ENCODE measurements around the gene MAS1L. TPM values are rescaled to one million over a fixed set of nuclear protein-coding genes. Genes with fewer than 3 reads are reported as not detected.

The MAS1L gene
- total RNA-seq, 4 donors from 2014 or later: 0.42 TPM; not detected in 3

GRCh38 chr6:29524444-29525310 is 36.9 kb upstream of the MAS1L start:
- WGBS, 2 donors: 75 to 78% methylated on average over 7 of the region's 7 CpGs
- no peak for DNase-seq (ENCODE audit: low spot score in 2 of 2)
- no peak for TF ChIP-seq EP300 (IDR thresholded peaks at IDR 0.05)
- H3K27me3 ChIP-seq: no peaks in the 10 kb centered on the region
- H3K9me3 ChIP-seq: no peaks in the 10 kb centered on the region
- H3K27ac ChIP-seq: no peak overlapping the region
- no peaks in the 10 kb centered on the region for H3K4me1 ChIP-seq
- no peaks in the 10 kb centered on the region for H3K36me3 ChIP-seq
- no peak overlapping the region for H3K4me3 ChIP-seq

- no peak for DNase-seq (ENCODE audit: low spot score in 2 of 2)
- no peak overlapping the region for H3K27ac ChIP-seq
- no peaks in the 10 kb centered on the region for H3K9me3 ChIP-seq
- WGBS, 2 donors: 93 to 94% methylated on average over 2 of the region's 2 CpGs
- no peak overlapping the region for H3K4me3 ChIP-seq
- TF ChIP-seq EP300 (IDR thresholded peaks at IDR 0.05): no peak
- TF ChIP-seq POLR2A (IDR thresholded peaks at IDR 0.05): no peak
- TF ChIP-seq CTCF (IDR thresholded peaks at IDR 0.05): no peak
- no peaks in the 10 kb centered on the region for H3K36me3 ChIP-seq
- H3K4me1 ChIP-seq: no peaks in the 10 kb centered on the region
- H3K27me3 ChIP-seq: no peaks in the 10 kb centered on the region
These were observed 36.3 kb upstream of the MAS1L start for GRCh38 chr6:29524044-29524443.

DNA sequence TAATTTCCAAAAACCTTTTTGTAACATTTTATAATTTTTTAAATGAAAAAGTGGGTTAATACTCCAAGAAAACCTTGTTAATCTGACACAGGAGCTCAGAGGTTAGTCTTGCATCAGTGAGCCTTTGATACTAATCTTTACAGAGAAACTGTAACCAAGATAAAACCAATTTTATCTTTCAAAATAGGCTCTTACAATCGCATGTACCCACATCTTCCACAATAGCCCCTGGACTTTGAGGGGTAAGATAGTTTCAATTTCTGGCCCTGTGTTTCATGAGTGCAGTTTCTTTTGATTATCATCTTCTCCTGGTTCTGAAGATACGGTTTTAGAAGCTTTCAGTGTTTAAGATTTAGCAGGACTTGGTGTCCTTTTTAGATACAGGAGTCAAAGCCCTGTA is 34.5 kb upstream of the MAS1L start:
- no peaks in the 10 kb centered on the region for H3K27me3 ChIP-seq
- no peak overlapping the region for H3K27ac ChIP-seq
- WGBS, 2 donors: 86 to 87% methylated on average over 2 of the region's 2 CpGs
- DNase-seq (ENCODE audit: low spot score in 2 of 2): no peak
- no peaks in the 10 kb centered on the region for H3K36me3 ChIP-seq
- no peaks in the 10 kb centered on the region for H3K9me3 ChIP-seq
- no peak overlapping the region for H3K4me3 ChIP-seq
- H3K4me1 ChIP-seq: no peaks in the 10 kb centered on the region
- TF ChIP-seq EP300 (IDR thresholded peaks at IDR 0.05) (no peak), POLR2A (IDR thresholded peaks at IDR 0.05) (no peak), CTCF (IDR thresholded peaks at IDR 0.05) (no peak)

DNA sequence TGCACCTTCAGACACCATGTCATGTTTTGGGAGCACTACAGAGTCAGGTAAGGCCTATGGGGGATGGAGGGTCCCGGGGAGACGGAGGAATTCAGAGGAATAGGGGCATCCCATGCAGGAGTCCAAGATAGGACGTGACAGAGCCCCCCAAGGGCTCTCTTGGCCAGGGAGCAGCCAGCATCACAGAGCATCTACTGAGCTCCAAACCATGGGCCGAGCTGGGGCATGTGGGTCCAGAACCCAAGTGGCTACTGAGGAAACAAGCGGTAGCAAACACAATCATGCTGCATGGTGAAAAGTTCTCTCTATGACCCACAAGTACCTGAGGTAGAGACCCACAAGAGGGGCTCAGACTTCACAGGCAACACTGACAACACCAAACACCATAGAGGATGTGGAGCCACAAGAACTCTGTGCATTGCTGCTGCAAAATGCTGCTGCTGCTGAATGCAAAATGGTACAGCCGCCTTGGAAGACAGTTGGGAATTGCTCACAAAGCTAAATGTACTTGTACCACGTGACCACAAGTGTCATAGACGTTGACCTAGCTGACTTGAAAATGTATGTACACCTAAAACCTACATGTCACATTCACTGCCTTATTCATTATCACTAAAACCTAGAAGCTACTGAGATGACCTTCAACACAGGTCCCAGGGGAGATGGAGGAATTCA is 33.4 kb upstream of the MAS1L start:
- H3K9me3 ChIP-seq: peaks cover 0 to 10% (median 0%) of the 10 kb centered on the region in 4 donors
- TF ChIP-seq EP300 (IDR thresholded peaks at IDR 0.05): no peak
- TF ChIP-seq CTCF (IDR thresholded peaks at IDR 0.05): no peak
- no peak for TF ChIP-seq POLR2A (IDR thresholded peaks at IDR 0.05)
- no peak overlapping the region for H3K4me3 ChIP-seq
- no peak for DNase-seq (ENCODE audit: low spot score in 2 of 2)
- H3K27me3 ChIP-seq: no peaks in the 10 kb centered on the region
- 67 to 70% methylated on average over 8 of the region's 8 CpGs for WGBS, 2 donors
- H3K4me1 ChIP-seq: no peaks in the 10 kb centered on the region
- no peaks in the 10 kb centered on the region for H3K36me3 ChIP-seq
- no peak overlapping the region for H3K27ac ChIP-seq

DNA sequence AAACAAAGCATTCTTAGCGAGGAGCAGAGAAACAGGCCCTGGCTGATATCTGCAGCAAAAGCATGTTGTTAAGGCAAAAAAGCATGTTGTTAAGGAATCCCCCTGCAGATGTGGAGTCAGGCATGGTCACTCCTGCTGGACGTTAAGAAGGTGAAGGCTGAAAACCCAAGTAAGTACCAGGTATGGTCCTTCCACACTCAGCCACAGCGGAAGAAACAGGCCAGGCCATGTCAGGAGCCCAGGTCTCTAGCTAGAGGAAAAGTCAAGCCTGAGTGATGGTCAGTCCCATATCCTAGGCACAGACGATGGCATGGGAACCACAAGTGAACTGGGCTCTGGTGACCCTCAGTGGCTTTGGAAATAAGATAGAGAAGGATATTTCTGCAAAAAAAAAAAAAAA is 32.5 kb upstream of the MAS1L start:
- H3K4me3 ChIP-seq: no peak overlapping the region
- no peak overlapping the region for H3K27ac ChIP-seq
- 86 to 88% methylated on average over 4 of the region's 4 CpGs for WGBS, 2 donors
- no peaks in the 10 kb centered on the region for H3K27me3 ChIP-seq
- no peak for DNase-seq (ENCODE audit: low spot score in 2 of 2)
- H3K4me1 ChIP-seq: no peaks in the 10 kb centered on the region
- no peak for TF ChIP-seq POLR2A (IDR thresholded peaks at IDR 0.05)
- peaks cover 0 to 16% (median 0%) of the 10 kb centered on the region in 4 donors for H3K9me3 ChIP-seq
- H3K36me3 ChIP-seq: no peaks in the 10 kb centered on the region

Measured in tibial nerve (tissue), 4 donors.